Measurements from ENCODE around the gene SPAG7. TPM values are rescaled to one million over a fixed set of nuclear protein-coding genes. Genes with fewer than 3 reads are reported as not detected.
A peak's percentile ranks its signal among the peaks of the same experiment; 100 is the strongest.

Gene SPAG7
- polyA plus RNA-seq, 1 donor (not counting 4 experiments of a cell fraction or from before 2014, with no cell fraction given), result 65.7 TPM

DNA sequence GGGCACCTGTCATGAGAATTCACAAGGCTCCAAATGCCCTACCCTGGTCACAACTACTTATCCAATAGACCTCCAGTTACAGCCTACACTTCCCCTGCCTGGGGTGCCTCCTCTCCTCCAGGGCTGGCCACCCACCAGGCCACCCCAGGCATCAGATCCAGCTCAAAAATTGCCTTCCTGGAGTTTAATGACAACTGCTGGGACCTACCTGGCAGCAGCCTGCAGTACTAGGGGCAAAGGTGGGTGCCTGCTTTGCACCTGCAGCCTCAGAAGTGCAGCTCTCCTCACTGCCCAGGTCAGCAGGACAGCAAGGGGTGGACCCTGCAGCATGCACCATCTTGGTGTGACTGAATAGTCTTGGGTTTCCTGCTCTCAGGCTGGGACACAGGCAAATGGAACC lies 32.0 kb downstream of the SPAG7 start:
- no peak overlapping the region for H3K9ac ChIP-seq (ENCODE audit: control insufficient read depth, extremely low read depth, insufficient read depth, low read length)
- H4K20me1 ChIP-seq (ENCODE audit: control insufficient read depth, extremely low read depth, insufficient read depth, low read length), result no peaks in the 10 kb centered on the region
- H2AFZ ChIP-seq (ENCODE audit: control insufficient read depth, low read length), result no peak overlapping the region
- peaks cover 10 to 19% of the 10 kb centered on the region in 2 experiments for H3K36me3 ChIP-seq (ENCODE audit: control insufficient read depth in 2 of 2, extremely low read depth in 1 of 2, insufficient read depth in 2 of 2, low read length in 2 of 2)
- H3K9me1 ChIP-seq (ENCODE audit: control insufficient read depth, extremely low read depth, insufficient read depth, low read length), result no peaks in the 10 kb centered on the region
- TF ChIP-seq, protein P1, sequence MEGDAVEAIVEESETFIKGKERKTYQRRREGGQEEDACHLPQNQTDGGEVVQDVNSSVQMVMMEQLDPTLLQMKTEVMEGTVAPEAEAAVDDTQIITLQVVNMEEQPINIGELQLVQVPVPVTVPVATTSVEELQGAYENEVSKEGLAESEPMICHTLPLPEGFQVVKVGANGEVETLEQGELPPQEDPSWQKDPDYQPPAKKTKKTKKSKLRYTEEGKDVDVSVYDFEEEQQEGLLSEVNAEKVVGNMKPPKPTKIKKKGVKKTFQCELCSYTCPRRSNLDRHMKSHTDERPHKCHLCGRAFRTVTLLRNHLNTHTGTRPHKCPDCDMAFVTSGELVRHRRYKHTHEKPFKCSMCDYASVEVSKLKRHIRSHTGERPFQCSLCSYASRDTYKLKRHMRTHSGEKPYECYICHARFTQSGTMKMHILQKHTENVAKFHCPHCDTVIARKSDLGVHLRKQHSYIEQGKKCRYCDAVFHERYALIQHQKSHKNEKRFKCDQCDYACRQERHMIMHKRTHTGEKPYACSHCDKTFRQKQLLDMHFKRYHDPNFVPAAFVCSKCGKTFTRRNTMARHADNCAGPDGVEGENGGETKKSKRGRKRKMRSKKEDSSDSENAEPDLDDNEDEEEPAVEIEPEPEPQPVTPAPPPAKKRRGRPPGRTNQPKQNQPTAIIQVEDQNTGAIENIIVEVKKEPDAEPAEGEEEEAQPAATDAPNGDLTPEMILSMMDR (optimal IDR thresholded peaks at IDR 0.05 in 1 of 3, IDR thresholded peaks at IDR 0.05 in 1 of 3, conservative IDR thresholded peaks at IDR 0.05 in 1 of 3; ENCODE audit: extremely low read depth in 1 of 3, insufficient read depth in 2 of 3, low read length in 3 of 3), result no peak
- no peak for TF ChIP-seq EZH2 (IDR thresholded peaks at IDR 0.05; ENCODE audit: low read length)
- no peak for FAIRE-seq
- dilution Hi-C loops (cut with MboI; ENCODE audit: extremely low pct_ligation_motif_present, low sequenced_read_pairs), result no loop called here
- H3K4me1 ChIP-seq (ENCODE audit: control insufficient read depth, extremely low read depth, insufficient read depth, low read length), result peaks cover 13% of the 10 kb centered on the region
- H3K27ac ChIP-seq (ENCODE audit: control insufficient read depth, insufficient read depth, low read length), result no peak overlapping the region
- H3K4me3 ChIP-seq (ENCODE audit: control insufficient read depth in 2 of 3, extremely low read depth in 1 of 3, insufficient read depth in 2 of 3, low read depth in 1 of 3, low read length in 3 of 3), result no peak overlapping the region
- no peaks in the 10 kb centered on the region for H3K27me3 ChIP-seq (ENCODE audit: control insufficient read depth, extremely low read depth, insufficient read depth, low read length)
- DNase-seq (ENCODE audit: low read depth, low spot score), result no peak
- peaks cover 21% of the 10 kb centered on the region for H3K79me2 ChIP-seq (ENCODE audit: control insufficient read depth, insufficient read depth, low read length)
- no peak overlapping the region for H3K4me2 ChIP-seq (ENCODE audit: control insufficient read depth, extremely low read depth, insufficient read depth, low read depth, low read length)
- no peaks in the 10 kb centered on the region for H3K9me3 ChIP-seq (ENCODE audit: control insufficient read depth, low read depth, low read length)

GRCh38 chr17:4934173-4934979 lies 33.2 kb downstream of the SPAG7 start:
- H3K27me3 ChIP-seq (ENCODE audit: control insufficient read depth, extremely low read depth, insufficient read depth, low read length), result no peaks in the 10 kb centered on the region
- TF ChIP-seq, protein P1 (optimal IDR thresholded peaks at IDR 0.05 in 1 of 3, IDR thresholded peaks at IDR 0.05 in 1 of 3, conservative IDR thresholded peaks at IDR 0.05 in 1 of 3; ENCODE audit: extremely low read depth in 1 of 3, insufficient read depth in 2 of 3, low read length in 3 of 3), result peak; percentile 20 to 50 (median 40)
- TF ChIP-seq EZH2 (IDR thresholded peaks at IDR 0.05; ENCODE audit: low read length), result no peak
- H3K4me3 ChIP-seq (ENCODE audit: control insufficient read depth in 2 of 3, extremely low read depth in 1 of 3, insufficient read depth in 2 of 3, low read depth in 1 of 3, low read length in 3 of 3), result no peak overlapping the region
- FAIRE-seq (no peak), DNase-seq (ENCODE audit: low read depth, low spot score) (no peak)
- peak overlapping the region; percentile 28 for H3K9ac ChIP-seq (ENCODE audit: control insufficient read depth, extremely low read depth, insufficient read depth, low read length)
- dilution Hi-C loops (cut with MboI; ENCODE audit: extremely low pct_ligation_motif_present, low sequenced_read_pairs), result no loop called here
- no peaks in the 10 kb centered on the region for H3K9me1 ChIP-seq (ENCODE audit: control insufficient read depth, extremely low read depth, insufficient read depth, low read length)
- no peaks in the 10 kb centered on the region for H4K20me1 ChIP-seq (ENCODE audit: control insufficient read depth, extremely low read depth, insufficient read depth, low read length)
- H3K79me2 ChIP-seq (ENCODE audit: control insufficient read depth, insufficient read depth, low read length), result peaks cover 17% of the 10 kb centered on the region
- H3K36me3 ChIP-seq (ENCODE audit: control insufficient read depth in 2 of 2, extremely low read depth in 1 of 2, insufficient read depth in 2 of 2, low read length in 2 of 2), result peaks cover 10 to 19% of the 10 kb centered on the region in 2 experiments
- H3K4me1 ChIP-seq (ENCODE audit: control insufficient read depth, extremely low read depth, insufficient read depth, low read length), result peaks cover 13% of the 10 kb centered on the region
- H3K4me2 ChIP-seq (ENCODE audit: control insufficient read depth, extremely low read depth, insufficient read depth, low read depth, low read length), result no peak overlapping the region
- no peak overlapping the region for H2AFZ ChIP-seq (ENCODE audit: control insufficient read depth, low read length)
- H3K9me3 ChIP-seq (ENCODE audit: control insufficient read depth, low read depth, low read length), result no peaks in the 10 kb centered on the region
- H3K27ac ChIP-seq (ENCODE audit: control insufficient read depth, insufficient read depth, low read length), result no peak overlapping the region

Measured in keratinocyte (primary cell).